Fibroblast of mammary gland (primary cell): ENCODE data around the gene LYPLAL1.
A peak's percentile ranks its signal among the peaks of the same experiment; 100 is the strongest.
"Not testable (repeated sequence)": the region's sequence is repeated elsewhere in the genome, so short reads cannot be mapped to it uniquely, and the experiment has no call there.

Experiments used
- DNase-seq: peaks from one replicate; pipeline ENCODE4 v3.0.0-alpha.2; 2010; ENCODE audit warnings: low read depth
- H3K4me3 ChIP-seq: 2 replicates; pipeline ENCODE4 v1.5.1; 2011; ENCODE audit warnings: low read depth, mild to moderate bottlenecking, low read length, moderate library complexity; ENCODE audit not compliant: control insufficient read depth
- TF ChIP-seq, protein P1 (sequence below): conservative IDR thresholded peaks from 2 replicates; pipeline ENCODE4 v1.5.1; 2011; ENCODE audit warnings: low read depth, low read length, inconsistent platforms; ENCODE audit not compliant: control insufficient read depth, insufficient read depth

LYPLAL1 gene

GRCh38 chr1:219184337-219184736 is 10.7 kb downstream of the LYPLAL1 start:
- TF ChIP-seq, protein P1, sequence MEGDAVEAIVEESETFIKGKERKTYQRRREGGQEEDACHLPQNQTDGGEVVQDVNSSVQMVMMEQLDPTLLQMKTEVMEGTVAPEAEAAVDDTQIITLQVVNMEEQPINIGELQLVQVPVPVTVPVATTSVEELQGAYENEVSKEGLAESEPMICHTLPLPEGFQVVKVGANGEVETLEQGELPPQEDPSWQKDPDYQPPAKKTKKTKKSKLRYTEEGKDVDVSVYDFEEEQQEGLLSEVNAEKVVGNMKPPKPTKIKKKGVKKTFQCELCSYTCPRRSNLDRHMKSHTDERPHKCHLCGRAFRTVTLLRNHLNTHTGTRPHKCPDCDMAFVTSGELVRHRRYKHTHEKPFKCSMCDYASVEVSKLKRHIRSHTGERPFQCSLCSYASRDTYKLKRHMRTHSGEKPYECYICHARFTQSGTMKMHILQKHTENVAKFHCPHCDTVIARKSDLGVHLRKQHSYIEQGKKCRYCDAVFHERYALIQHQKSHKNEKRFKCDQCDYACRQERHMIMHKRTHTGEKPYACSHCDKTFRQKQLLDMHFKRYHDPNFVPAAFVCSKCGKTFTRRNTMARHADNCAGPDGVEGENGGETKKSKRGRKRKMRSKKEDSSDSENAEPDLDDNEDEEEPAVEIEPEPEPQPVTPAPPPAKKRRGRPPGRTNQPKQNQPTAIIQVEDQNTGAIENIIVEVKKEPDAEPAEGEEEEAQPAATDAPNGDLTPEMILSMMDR = no peak
- no peak overlapping the region for H3K4me3 ChIP-seq
- no peak for DNase-seq

DNA sequence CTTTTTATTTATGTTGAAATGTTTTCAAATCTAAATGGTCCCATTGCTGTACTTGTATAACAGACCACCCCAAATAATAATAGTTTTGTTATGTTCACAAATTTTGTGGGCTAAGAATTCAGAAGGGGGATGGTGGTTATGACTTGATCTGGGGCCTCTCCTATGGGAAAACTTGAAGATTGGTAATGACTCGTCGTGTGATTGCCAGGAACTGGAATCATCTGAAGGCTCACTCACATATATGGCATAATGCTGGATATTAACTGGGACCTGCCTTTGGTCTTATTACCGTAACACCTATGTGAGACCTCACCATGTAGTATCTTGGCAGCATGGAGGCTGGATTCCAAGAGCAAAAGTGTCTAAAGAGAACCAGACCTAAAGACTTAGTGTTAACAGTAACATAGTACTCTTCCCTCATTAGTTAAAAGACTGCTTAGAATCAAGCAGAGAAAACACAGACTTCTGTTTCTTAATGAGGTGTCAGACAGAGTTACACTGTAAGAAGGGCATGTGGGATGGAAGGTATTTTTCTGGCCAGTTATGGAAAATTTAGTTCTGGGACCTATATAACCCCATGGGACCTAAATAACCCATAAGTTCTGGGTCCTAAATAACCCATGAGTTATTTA is 11.9 kb downstream of the LYPLAL1 start:
- DNase-seq = peak; percentile 55
- H3K4me3 ChIP-seq = no peak overlapping the region
- TF ChIP-seq, protein P1 = no peak

DNA sequence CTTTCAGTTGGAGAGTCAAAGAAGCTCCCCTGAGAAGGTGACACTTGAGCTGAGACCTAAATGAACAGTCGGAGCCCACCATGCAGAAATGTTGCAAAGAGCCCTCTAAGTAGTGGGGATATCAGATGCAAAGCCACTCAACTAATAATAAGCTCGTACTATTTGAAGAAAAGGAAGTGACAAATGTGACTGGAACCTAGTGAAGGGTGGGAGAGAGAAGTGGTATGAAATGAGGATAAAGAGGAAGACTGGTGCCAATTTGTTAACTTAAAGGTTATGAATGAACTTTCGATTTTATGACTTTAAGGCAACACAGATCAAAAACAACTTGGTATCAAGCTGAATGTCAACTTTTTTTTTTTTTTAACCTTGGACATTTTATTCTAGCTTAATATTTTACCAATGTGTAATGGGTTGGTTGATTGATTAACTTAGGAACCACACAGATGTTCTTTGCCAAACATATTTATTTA is 14.7 kb downstream of the LYPLAL1 start:
- peak; percentile 7 for DNase-seq
- no peak overlapping the region for H3K4me3 ChIP-seq
- TF ChIP-seq, protein P1 = no peak

GRCh38 chr1:219189021-219189824 is 15.5 kb downstream of the LYPLAL1 start:
- TF ChIP-seq, protein P1 = no peak
- peak; percentile 79 for DNase-seq
- no peak overlapping the region for H3K4me3 ChIP-seq

GRCh38 chr1:219189952-219190351 is 16.3 kb downstream of the LYPLAL1 start:
- TF ChIP-seq, protein P1 = no peak
- DNase-seq = no peak
- no peak overlapping the region for H3K4me3 ChIP-seq

DNA sequence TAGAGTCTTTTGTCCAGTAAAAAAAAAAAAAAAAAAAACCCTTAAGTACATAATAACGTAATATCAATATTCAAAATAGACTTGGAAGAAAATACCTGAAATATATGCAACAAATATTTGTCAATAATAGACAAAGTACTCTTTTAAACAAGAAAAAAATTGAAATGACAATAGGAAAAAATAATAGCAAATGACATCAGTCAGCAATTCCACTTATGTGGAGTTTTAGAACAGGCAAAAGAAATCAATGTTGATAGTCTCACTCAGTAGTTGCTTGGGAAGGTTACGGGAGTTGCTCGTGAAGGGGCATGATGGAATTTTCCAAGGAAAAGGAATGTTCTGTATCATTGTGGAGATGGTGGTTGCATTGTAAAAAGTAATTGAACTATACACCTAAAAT is 16.9 kb downstream of the LYPLAL1 start:
- TF ChIP-seq, protein P1 = no peak
- no peak overlapping the region for H3K4me3 ChIP-seq
- DNase-seq = no peak

DNA sequence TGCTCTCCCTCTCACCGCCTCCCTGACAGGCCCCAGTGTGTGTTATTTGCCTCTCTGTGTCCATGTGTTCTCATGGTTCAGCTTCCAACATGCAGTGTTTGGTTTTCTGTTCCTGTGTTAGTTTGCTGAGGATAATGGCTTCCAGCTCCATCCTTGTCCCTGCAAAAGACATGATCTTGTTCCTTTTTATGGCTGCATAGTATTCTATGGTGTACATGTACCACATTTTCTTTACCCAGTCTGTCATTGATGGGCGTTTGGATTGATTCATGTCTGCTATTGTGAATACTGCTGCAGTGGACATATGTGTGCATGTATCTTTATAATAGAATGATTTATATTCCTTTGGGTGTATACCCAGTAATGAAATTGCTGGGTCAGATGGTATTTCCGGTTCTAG is 22.2 kb downstream of the LYPLAL1 start:
- DNase-seq, H3K4me3 ChIP-seq: not testable (repeated sequence)
